ENCODE data around the gene NOTUM. TPM values are rescaled to one million over a fixed set of nuclear protein-coding genes. Genes with fewer than 3 reads are reported as not detected.

Gene NOTUM
- polyA plus RNA-seq, 3 donors: not detected

- no peaks in the 10 kb centered on the region for H3K9me3 Mint-ChIP-seq
- 85% methylated on average over 40 of the region's 41 CpGs for WGBS (ENCODE audit: insufficient coverage)
- Histone ChIP-seq H3K36me3 (replicated peaks in 1 of 2; ENCODE audit: control insufficient read depth in 1 of 2, insufficient read depth in 2 of 2, low read length in 2 of 2) (peaks cover 0 to 7% of the 10 kb centered on the region in 2 donors), H3K4me1 (ENCODE audit: control insufficient read depth in 1 of 2, insufficient read depth in 2 of 2, low read length in 2 of 2) (no peaks in the 10 kb centered on the region), H4K20me1 (ENCODE audit: insufficient read depth, low read length) (peaks cover 7% of the 10 kb centered on the region), H2AFZ (ENCODE audit: insufficient read depth, low read depth, low read length, poor library complexity, severe bottlenecking) (no peak overlapping the region), H3K79me2 (ENCODE audit: insufficient read depth, low read length) (no peaks in the 10 kb centered on the region), H3K4me3 (replicated peaks in 1 of 3; ENCODE audit: low read depth in 2 of 3, low read length in 3 of 3) (no peak overlapping the region), H3K27me3 (ENCODE audit: control insufficient read depth in 2 of 2, insufficient read depth in 2 of 2, low read length in 2 of 2) (no peaks in the 10 kb centered on the region), H3K9ac (ENCODE audit: insufficient read depth, low read length, poor library complexity, severe bottlenecking) (no peak overlapping the region), H3K9me3 (replicated peaks in 1 of 2; ENCODE audit: control insufficient read depth in 1 of 2, insufficient read depth in 1 of 2, low read length in 2 of 2) (no peaks in the 10 kb centered on the region), H3K27ac (ENCODE audit: low read depth in 1 of 2, low read length in 2 of 2) (no peak overlapping the region), H3K4me2 (replicated peaks; ENCODE audit: extremely low read depth, low read length, poor library complexity, severe bottlenecking) (no peak overlapping the region)
- H3K36me3 Mint-ChIP-seq: peaks cover 0 to 10% of the 10 kb centered on the region in 2 donors
- H3K4me1 Mint-ChIP-seq: no peaks in the 10 kb centered on the region
- intact Hi-C loops (cut with micrococcal nuclease): no loop called here
- H3K4me3 Mint-ChIP-seq: no peak overlapping the region
- no peak for DNase-seq
- H3K27ac Mint-ChIP-seq: peak overlapping the region in 1 of 7 donors; percentile 58
- H3K27me3 Mint-ChIP-seq (ENCODE audit: low read depth in 3 of 3): peaks cover 2 to 3% (median 2%) of the 10 kb centered on the region in 3 donors
- TF ChIP-seq CTCF (IDR thresholded peaks at IDR 0.05): no peak
These were observed 43.8 kb upstream of the NOTUM start for GRCh38 chr17:82004517-82005455.

- Mint-ChIP-seq H3K4me1 (no peaks in the 10 kb centered on the region), H3K36me3 (peaks cover 0 to 13% of the 10 kb centered on the region in 2 donors), H3K27me3 (ENCODE audit: low read depth in 3 of 3) (peaks cover 0 to 3% (median 2%) of the 10 kb centered on the region in 3 donors), H3K27ac (no peak overlapping the region), H3K4me3 (no peak overlapping the region), H3K9me3 (no peaks in the 10 kb centered on the region)
- Histone ChIP-seq H3K27me3 (ENCODE audit: control insufficient read depth in 2 of 2, insufficient read depth in 2 of 2, low read length in 2 of 2) (no peaks in the 10 kb centered on the region), H2AFZ (ENCODE audit: insufficient read depth, low read depth, low read length, poor library complexity, severe bottlenecking) (no peak overlapping the region), H3K4me2 (replicated peaks; ENCODE audit: extremely low read depth, low read length, poor library complexity, severe bottlenecking) (no peak overlapping the region), H3K9me3 (replicated peaks in 1 of 2; ENCODE audit: control insufficient read depth in 1 of 2, insufficient read depth in 1 of 2, low read length in 2 of 2) (no peaks in the 10 kb centered on the region), H3K9ac (ENCODE audit: insufficient read depth, low read length, poor library complexity, severe bottlenecking) (no peak overlapping the region), H3K79me2 (ENCODE audit: insufficient read depth, low read length) (no peaks in the 10 kb centered on the region), H3K4me1 (ENCODE audit: control insufficient read depth in 1 of 2, insufficient read depth in 2 of 2, low read length in 2 of 2) (no peaks in the 10 kb centered on the region), H3K36me3 (replicated peaks in 1 of 2; ENCODE audit: control insufficient read depth in 1 of 2, insufficient read depth in 2 of 2, low read length in 2 of 2) (no peaks in the 10 kb centered on the region), H3K4me3 (replicated peaks in 1 of 3; ENCODE audit: low read depth in 2 of 3, low read length in 3 of 3) (no peak overlapping the region), H3K27ac (ENCODE audit: low read depth in 1 of 2, low read length in 2 of 2) (no peak overlapping the region), H4K20me1 (ENCODE audit: insufficient read depth, low read length) (peaks cover 7% of the 10 kb centered on the region)
- no peak for DNase-seq
- intact Hi-C loops (cut with micrococcal nuclease): no loop called here
- TF ChIP-seq CTCF (IDR thresholded peaks at IDR 0.05): no peak
- 96% methylated on average over 43 of the region's 53 CpGs for WGBS (ENCODE audit: insufficient coverage)
These were observed 42.7 kb upstream of the NOTUM start for GRCh38 chr17:82003411-82004381.

All from CD14-positive monocyte (primary cell).